Measurements from ENCODE around the gene KBTBD8. TPM values are rescaled to one million over a fixed set of nuclear protein-coding genes. Genes with fewer than 3 reads are reported as not detected.

Gene KBTBD8
- total RNA-seq, 1 donor from 2014 or later = 5.8 TPM

DNA sequence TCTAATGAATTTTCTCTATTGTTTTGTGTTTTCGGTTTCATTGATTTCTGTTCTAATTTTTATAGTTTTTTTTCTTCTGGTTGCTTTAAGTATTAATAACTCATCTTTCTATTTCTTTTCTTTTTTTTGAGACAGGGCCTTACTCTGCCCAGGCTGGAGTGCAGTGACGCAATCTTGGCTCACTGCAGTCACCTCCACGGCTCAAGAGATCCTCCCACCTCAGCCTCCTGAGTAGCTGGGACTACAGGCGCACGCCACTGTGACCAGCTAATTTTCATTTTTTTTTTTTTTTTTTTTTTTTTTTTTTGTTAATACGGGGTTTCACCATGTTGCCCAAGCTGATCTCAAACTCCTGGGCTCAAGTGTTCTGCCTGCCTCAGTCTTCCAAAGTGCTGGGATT lies 14.5 kb downstream of the KBTBD8 start:
- Mint-ChIP-seq H3K4me1 (ENCODE audit: low read depth) (peaks cover 16% of the 10 kb centered on the region), H3K36me3 (ENCODE audit: insufficient read depth) (no peaks in the 10 kb centered on the region), H3K9me3 (ENCODE audit: low read depth) (no peaks in the 10 kb centered on the region), H3K4me3 (ENCODE audit: low read depth) (no peak overlapping the region), H3K27me3 (no peaks in the 10 kb centered on the region), H3K27ac (no peak overlapping the region)
- TF ChIP-seq, protein P1, sequence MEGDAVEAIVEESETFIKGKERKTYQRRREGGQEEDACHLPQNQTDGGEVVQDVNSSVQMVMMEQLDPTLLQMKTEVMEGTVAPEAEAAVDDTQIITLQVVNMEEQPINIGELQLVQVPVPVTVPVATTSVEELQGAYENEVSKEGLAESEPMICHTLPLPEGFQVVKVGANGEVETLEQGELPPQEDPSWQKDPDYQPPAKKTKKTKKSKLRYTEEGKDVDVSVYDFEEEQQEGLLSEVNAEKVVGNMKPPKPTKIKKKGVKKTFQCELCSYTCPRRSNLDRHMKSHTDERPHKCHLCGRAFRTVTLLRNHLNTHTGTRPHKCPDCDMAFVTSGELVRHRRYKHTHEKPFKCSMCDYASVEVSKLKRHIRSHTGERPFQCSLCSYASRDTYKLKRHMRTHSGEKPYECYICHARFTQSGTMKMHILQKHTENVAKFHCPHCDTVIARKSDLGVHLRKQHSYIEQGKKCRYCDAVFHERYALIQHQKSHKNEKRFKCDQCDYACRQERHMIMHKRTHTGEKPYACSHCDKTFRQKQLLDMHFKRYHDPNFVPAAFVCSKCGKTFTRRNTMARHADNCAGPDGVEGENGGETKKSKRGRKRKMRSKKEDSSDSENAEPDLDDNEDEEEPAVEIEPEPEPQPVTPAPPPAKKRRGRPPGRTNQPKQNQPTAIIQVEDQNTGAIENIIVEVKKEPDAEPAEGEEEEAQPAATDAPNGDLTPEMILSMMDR (IDR thresholded peaks at IDR 0.05; ENCODE audit: unreplicated experiment) = no peak
- no peak for DNase-seq (ENCODE audit: low spot score, unreplicated experiment)

DNA sequence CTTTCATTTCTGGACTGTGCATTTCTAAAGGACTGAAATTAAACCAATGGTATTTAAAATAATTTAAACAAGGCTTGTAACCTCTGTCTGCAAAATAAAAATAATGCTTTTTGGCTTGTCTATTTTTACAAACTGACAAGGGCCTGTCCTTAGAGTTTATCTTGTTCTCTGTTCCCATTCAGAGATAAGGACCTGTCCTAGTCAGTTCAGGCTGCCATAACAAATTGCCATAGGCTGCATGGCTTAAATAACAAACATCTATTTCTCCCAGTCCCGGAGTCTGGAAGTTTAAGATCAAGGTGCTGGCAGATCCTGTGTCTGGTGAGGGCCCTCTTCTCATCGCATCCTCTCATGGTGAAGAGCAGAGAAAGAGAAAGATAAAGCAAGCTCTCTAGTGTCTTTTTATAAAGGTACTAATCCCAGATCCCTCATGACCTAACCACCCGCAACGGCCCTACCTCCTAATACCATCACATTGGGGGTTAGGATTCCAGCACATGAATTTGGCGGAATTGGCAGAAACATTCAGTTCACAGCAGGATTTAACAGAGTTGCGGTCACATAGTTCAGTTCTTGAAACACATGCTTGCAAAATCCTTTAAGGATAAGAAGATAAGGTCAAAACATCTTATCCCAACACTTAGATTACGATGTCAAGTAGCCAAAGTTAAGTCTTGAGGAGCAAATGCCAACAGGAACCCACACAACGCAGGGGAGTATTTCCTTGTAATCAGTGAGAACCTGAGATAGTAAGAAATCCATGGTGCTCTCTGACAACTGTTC lies 17.8 kb downstream of the KBTBD8 start:
- no peaks in the 10 kb centered on the region for H3K9me3 Mint-ChIP-seq (ENCODE audit: low read depth)
- H3K27me3 Mint-ChIP-seq = peaks cover 9% of the 10 kb centered on the region
- TF ChIP-seq, protein P1 (IDR thresholded peaks at IDR 0.05; ENCODE audit: unreplicated experiment) = no peak
- no peak for DNase-seq (ENCODE audit: low spot score, unreplicated experiment)
- peaks cover 21% of the 10 kb centered on the region for H3K4me1 Mint-ChIP-seq (ENCODE audit: low read depth)
- no peaks in the 10 kb centered on the region for H3K36me3 Mint-ChIP-seq (ENCODE audit: insufficient read depth)
- H3K4me3 Mint-ChIP-seq (ENCODE audit: low read depth) = no peak overlapping the region
- no peak overlapping the region for H3K27ac Mint-ChIP-seq

DNA sequence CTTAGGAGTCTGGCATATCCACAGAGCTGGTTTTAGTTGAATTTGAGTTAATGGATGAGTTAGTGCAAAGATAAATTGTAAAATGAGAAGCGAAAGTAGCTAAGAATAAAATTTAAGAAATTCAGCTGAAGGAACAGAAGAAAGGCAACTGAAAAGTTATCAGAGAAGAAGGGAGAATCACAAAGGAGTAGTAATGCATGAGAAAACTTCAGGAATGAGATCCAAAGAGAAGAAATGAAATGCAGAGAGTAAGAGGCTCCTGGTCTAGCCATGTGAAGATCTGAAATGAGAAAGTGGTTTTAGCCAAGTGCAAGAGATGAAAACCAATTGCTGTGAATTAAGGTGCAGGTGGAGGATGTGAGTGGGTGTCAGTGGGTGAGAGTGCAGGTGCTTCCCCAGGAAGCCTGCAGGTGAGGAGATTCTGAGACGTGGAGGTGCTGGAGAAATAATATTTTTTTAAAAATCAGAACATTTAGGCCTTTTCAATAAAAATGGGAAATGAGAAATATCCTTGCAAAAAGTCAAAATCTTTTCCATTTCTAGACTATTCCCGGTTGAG lies 18.5 kb downstream of the KBTBD8 start:
- Mint-ChIP-seq H3K4me1 (ENCODE audit: low read depth) (peaks cover 21% of the 10 kb centered on the region), H3K9me3 (ENCODE audit: low read depth) (no peaks in the 10 kb centered on the region), H3K27me3 (peaks cover 9% of the 10 kb centered on the region), H3K36me3 (ENCODE audit: insufficient read depth) (no peaks in the 10 kb centered on the region), H3K4me3 (ENCODE audit: low read depth) (no peak overlapping the region), H3K27ac (no peak overlapping the region)
- TF ChIP-seq, protein P1 (IDR thresholded peaks at IDR 0.05; ENCODE audit: unreplicated experiment) = no peak
- no peak for DNase-seq (ENCODE audit: low spot score, unreplicated experiment)

DNA sequence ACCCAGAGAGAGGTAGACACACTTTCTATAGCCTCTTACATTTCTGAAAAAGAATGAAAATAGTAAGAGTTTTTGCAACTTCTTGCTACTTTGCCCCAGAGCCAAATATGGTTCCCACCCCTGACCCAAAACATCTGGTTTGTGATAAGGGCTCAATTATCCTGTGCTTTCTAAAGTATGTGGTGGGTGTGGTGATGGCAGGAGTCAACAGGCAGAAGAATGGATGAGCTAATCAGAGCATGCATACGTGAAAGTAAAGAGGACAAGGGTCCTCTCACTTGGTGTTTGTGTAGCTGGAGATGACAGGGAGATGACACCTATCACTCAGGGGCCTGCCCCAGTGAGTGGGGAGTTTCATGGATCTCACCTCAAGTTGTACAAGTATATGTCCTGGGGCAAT lies 19.1 kb downstream of the KBTBD8 start:
- H3K4me1 Mint-ChIP-seq (ENCODE audit: low read depth) = peaks cover 21% of the 10 kb centered on the region
- TF ChIP-seq, protein P1 (IDR thresholded peaks at IDR 0.05; ENCODE audit: unreplicated experiment) = no peak
- DNase-seq (ENCODE audit: low spot score, unreplicated experiment) = no peak
- no peak overlapping the region for H3K4me3 Mint-ChIP-seq (ENCODE audit: low read depth)
- H3K36me3 Mint-ChIP-seq (ENCODE audit: insufficient read depth) = no peaks in the 10 kb centered on the region
- H3K9me3 Mint-ChIP-seq (ENCODE audit: low read depth) = no peaks in the 10 kb centered on the region
- peaks cover 9% of the 10 kb centered on the region for H3K27me3 Mint-ChIP-seq
- H3K27ac Mint-ChIP-seq = no peak overlapping the region

DNA sequence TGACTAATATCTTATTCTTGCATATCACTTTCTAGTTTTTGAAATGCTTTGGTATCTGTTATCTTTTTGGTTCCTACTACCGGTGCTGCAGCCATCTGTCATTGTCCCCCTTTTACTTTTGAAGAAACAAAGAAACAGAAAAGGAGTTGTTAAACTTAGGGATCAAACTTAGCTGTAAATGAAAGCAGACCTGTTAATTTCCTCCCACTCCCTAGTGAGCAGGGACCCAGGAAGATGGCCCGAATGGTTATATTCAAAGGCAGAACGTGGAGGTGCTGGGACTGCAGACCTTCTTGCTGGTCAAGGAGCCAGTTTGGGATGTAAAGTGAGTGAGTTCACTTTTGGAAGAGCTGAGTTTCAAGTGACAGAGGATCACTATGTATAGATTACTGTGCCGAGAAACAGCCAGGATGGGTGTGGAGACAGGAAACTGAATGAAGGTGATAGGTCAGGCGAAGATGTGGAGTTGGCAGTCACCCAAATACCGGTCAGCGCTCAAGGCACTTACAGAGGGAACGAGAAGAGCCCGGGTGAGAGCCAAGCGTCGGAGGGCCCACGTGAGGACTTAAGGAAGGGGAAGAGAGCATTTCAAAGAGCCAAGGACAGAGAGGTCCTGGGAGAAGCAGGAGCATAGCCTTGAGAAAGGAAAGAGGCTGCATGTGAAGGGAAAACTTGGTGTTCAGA lies 20.1 kb downstream of the KBTBD8 start:
- no peak overlapping the region for H3K27ac Mint-ChIP-seq
- H3K9me3 Mint-ChIP-seq (ENCODE audit: low read depth) = no peaks in the 10 kb centered on the region

More for the DNA sequence above, 20.1 kb downstream of the KBTBD8 start:
- no peak for DNase-seq (ENCODE audit: low spot score, unreplicated experiment)
- H3K36me3 Mint-ChIP-seq (ENCODE audit: insufficient read depth) = no peaks in the 10 kb centered on the region
- H3K4me3 Mint-ChIP-seq (ENCODE audit: low read depth) = no peak overlapping the region
- TF ChIP-seq, protein P1 (IDR thresholded peaks at IDR 0.05; ENCODE audit: unreplicated experiment) = no peak
- peaks cover 19% of the 10 kb centered on the region for H3K4me1 Mint-ChIP-seq (ENCODE audit: low read depth)
- H3K27me3 Mint-ChIP-seq = peaks cover 9% of the 10 kb centered on the region
